ENCODE data around the gene BST2. TPM values are rescaled to one million over a fixed set of nuclear protein-coding genes. Genes with fewer than 3 reads are reported as not detected.

Gene BST2
- total and polyA plus RNA-seq, 2 of the 4 experiments (the other 2 are of a cell fraction) = 0.18 to 0.92 TPM

DNA sequence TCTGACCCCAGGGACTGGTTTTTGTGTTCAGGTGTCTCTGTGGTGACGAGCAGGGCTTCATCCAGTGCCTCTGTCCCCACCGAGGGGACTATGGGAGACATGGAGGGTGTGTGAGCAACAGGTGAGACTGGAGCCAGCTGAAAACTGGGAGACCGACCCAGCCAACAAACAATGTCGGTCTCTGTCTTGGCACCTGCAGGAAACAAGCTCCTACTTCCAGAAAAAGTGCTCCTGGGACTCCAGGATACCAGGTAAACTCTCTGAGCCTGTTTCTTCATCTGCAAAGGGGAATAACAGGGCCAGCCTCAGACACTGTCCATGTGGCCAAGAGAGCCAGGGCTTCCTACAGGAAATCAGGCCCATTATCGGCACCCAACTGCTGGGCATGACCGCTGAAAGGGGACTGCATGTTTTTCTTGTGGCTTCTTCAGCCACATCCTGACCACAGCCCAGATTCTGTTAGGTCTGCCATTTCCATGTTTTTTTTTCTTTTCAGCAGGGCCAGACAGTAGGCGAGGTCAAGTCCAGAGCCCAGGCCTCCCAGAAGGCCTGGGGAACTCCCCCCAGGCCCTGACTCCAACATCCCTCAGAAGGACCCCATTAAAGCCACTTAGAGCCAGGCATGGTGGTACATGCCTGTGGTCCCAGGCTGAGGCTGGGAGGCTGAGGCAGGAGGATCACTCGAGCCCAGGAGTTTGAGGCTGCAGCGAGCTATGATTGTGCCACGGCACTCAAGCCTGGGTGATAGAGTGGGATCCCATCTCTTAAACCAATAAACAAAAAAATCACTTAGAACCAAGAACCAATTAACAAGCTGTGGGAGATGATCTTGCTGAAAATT, 836 bp upstream of the BST2 start:
- H3K18ac ChIP-seq (ENCODE audit: low read depth, low read length) = no peak overlapping the region
- H4K20me1 ChIP-seq (ENCODE audit: insufficient read depth, low read length) = no peaks in the 10 kb centered on the region
- no peak overlapping the region for H3K56ac ChIP-seq (ENCODE audit: extremely low read depth, insufficient read depth, low read length)
- H3K4me1 ChIP-seq (ENCODE audit: control insufficient read depth, insufficient read depth, low read length) = no peaks in the 10 kb centered on the region
- WGBS, 2 experiments (ENCODE audit: extremely low coverage in 2 of 2, insufficient read length in 1 of 2) = 88% methylated on average over 4 of the region's 10 CpGs; no CpG with 5 or more reads in 1 of the 2 experiments
- no peak overlapping the region for H2BK20ac ChIP-seq (ENCODE audit: low read depth, low read length)
- POLR2A ChIA-PET (ENCODE audit: unreplicated experiment) = no interaction called here
- H4K91ac ChIP-seq (ENCODE audit: insufficient read depth, low read depth, low read length) = no peak overlapping the region
- H2AFZ ChIP-seq (replicated peaks; ENCODE audit: low read length, poor library complexity) = peak overlapping the region; percentile 73
- dilution Hi-C loops (cut with HindIII; ENCODE audit: low sequenced_read_pairs, unreplicated experiment) (no loop called here), intact Hi-C loops (cut with micrococcal nuclease) (no loop called here), in situ Hi-C loops (cut with MboI; ENCODE audit: low sequenced_read_pairs) (no loop called here)
- H3K4ac ChIP-seq (ENCODE audit: low read depth, low read length) = no peak overlapping the region
- no peak overlapping the region for H2BK15ac ChIP-seq (ENCODE audit: low read depth, low read length)
- no peaks in the 10 kb centered on the region for H3K9me3 ChIP-seq (ENCODE audit: control insufficient read depth, insufficient read depth, low read length)
- H2BK5ac ChIP-seq (ENCODE audit: low read depth, low read length, poor library complexity, severe bottlenecking) = no peak overlapping the region
- H2BK120ac ChIP-seq (ENCODE audit: low read depth, low read length) = no peak overlapping the region
- no peak overlapping the region for H3K9ac ChIP-seq (ENCODE audit: low read depth, low read length)
- H3K14ac ChIP-seq (replicated peaks; ENCODE audit: low read depth, low read length) = no peak overlapping the region
- no peak overlapping the region for H3K23ac ChIP-seq (ENCODE audit: low read depth, low read length)
- H3K9me1 ChIP-seq (ENCODE audit: insufficient read depth, low read length) = peaks cover 2% of the 10 kb centered on the region; the same call in 1 of the 2 replicates
- no peak overlapping the region for H2AK9ac ChIP-seq (replicated peaks; ENCODE audit: low read depth, low read length, poor library complexity)
- H3K79me1 ChIP-seq (ENCODE audit: low read depth in 1 of 2, low read length in 2 of 2) = no peaks in the 10 kb centered on the region
- ATAC-seq (ENCODE audit: low read depth) = no peak
- peak overlapping the region; percentile 70; the same call in 1 of the 2 replicates for H4K5ac ChIP-seq (ENCODE audit: low read depth, low read length)
- no peak for DNase-seq
- no peak overlapping the region for H3K4me3 ChIP-seq (ENCODE audit: insufficient read depth, low read depth, low read length)
- peak overlapping the region; percentile 21 to 78; a peak in 2 of 4 replicates for H4K8ac ChIP-seq (ENCODE audit: low read depth in 2 of 2, low read length in 2 of 2)
- no peaks in the 10 kb centered on the region for H3K27me3 ChIP-seq (ENCODE audit: control insufficient read depth, insufficient read depth, low read length)
- no peak overlapping the region for H3K4me2 ChIP-seq (ENCODE audit: low read depth, low read length)
- CTCF ChIA-PET = no interaction called here
- TF ChIP-seq MXI1 (IDR thresholded peaks at IDR 0.05; ENCODE audit: borderline replicate concordance, low read depth, low read length) (no peak), RFX5 (IDR thresholded peaks at IDR 0.05; ENCODE audit: low read depth, low read length) (no peak), POLR2A (IDR thresholded peaks at IDR 0.05; ENCODE audit: low read depth, low read length) (no peak)
- no peak overlapping the region for H3K27ac ChIP-seq (ENCODE audit: insufficient read depth, low read length)
- H2AK5ac ChIP-seq (ENCODE audit: low read depth, low read length) = no peak overlapping the region
- BruUV-seq (replicated peaks) = no TSS peak
- no peaks in the 10 kb centered on the region for H3K36me3 ChIP-seq (ENCODE audit: control insufficient read depth, insufficient read depth, low read length)

All from IMR-90 (cell line).